GM21515 (cell line): Measurements from ENCODE around the gene TEX48.

Source experiments
- ATAC-seq: cut with Tn5 transposase; IDR thresholded peaks from one replicate; pipeline ENCODE4 v1.9.1; 2021; ENCODE audit not compliant: unreplicated experiment

Gene TEX48

GRCh38 chr9:114626415-114627020 is 55.5 kb downstream of the TEX48 start:
- no peak for ATAC-seq

DNA sequence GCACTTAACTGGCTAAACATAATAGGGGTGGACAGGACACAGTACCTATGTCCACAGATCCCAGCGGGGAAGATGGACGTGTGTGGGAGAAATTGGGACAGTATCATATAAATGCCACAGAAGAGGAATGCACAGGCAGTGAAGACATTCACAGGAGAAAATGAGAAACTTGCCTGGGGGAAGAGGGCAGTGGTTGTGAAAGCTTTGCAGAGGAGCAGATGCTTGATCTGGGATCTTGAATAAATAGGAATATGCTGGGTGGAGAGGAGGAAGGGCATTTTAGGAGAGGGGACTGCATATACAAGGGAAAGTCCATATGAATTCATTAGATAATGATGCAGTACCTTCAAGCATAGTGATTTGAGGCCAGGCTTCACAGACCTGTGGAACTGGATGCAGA is 57.3 kb downstream of the TEX48 start:
- no peak for ATAC-seq

DNA sequence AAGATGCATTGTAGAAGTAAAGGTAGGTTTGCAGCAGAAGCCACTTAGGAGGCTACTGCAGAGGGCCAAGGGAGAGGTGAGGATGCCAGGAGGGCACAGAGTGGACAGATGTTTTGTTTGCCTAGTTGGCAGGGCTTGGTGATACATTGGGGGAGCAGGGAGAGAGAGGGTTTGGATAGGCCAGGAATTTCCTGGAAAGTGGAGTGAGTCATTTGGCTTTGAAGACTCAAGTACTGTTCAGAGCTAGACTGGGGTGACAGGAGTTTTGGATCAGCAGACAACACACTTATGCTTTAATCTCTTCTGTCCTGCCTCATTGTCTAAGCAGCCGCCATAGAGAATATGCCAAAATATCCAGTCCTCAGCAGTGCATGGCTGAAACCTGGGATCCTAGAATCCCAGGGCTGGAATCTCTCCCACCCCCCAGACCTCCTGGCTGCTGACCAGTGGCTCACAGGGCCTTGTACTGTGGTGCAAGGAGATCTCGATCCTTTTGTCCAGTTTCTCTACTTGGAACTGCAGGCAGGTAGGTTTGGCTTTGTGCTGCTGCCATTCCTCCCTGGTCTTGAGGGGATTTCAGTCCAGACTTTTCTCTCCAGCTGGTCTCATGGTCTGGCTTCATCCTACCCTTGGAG is 59.9 kb downstream of the TEX48 start:
- ATAC-seq, result no peak

DNA sequence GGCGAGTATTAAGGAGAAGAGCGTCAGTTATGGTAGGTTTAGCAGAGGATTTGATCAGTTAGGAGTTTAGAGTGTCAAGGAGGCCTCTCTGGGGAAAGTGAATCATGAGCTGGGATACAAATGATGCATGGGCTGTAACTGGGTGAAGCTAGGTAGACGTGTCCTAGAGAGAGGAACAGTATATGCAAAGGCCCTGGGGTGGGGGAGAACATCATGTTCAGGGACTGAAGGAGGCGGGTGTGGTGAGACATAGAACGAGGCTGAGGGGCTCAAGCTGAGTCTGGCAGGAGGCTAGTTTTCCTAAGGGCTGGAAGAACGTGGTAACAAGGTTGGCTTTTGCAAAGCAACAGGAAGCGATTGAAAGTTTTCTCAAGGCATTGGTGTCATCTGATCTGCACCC is 60.4 kb downstream of the TEX48 start:
- ATAC-seq, result no peak

GRCh38 chr9:114619191-114619761 is 62.7 kb downstream of the TEX48 start:
- ATAC-seq, result peak; percentile 59

- peak; percentile 71 for ATAC-seq
Measured at GRCh38 chr9:114616684-114617520, 65.1 kb downstream of the TEX48 start.
